Activated CD4-positive, alpha-beta T cell treated with anti-CD3 and anti-CD28 coated beads, Interleukin-2, amount 10 ng/mL, durations not matched to agents 7 days and 5 days (primary cell): ENCODE measurements around the gene GLB1L. TPM values are rescaled to one million over a fixed set of nuclear protein-coding genes. Genes with fewer than 3 reads are reported as not detected.

ENCODE experiments used
- CTCF ChIA-PET: fragments of 350-600 bp; sonication (Branson Sonifier 250); formaldehyde crosslinking; loops from one replicate; lab custom pipeline; 2021; ENCODE audit warnings: antibody characterized with exemption; lab: Charles Lee
- POLR2A ChIA-PET: fragments of 350-600 bp; sonication (Branson Sonifier 250); formaldehyde crosslinking; loops from one replicate; lab custom pipeline; 2021; ENCODE audit warnings: antibody characterized with exemption; lab: Charles Lee
- DNase-seq: peaks from one replicate; pipeline ENCODE4 v3.0.0-alpha.2; 2020
- H3K27ac Mint-ChIP-seq: one replicate; pipeline ENCODE4 v1.8.0; 2021; ENCODE audit warnings: mild to moderate bottlenecking, moderate library complexity, mixed read lengths
- H3K27me3 Mint-ChIP-seq: one replicate; pipeline ENCODE4 v1.8.0; 2021; ENCODE audit warnings: mixed read lengths
- H3K36me3 Mint-ChIP-seq: one replicate; pipeline ENCODE4 v1.8.0; 2021; ENCODE audit warnings: low read depth, mixed read lengths
- H3K4me1 Mint-ChIP-seq: one replicate; pipeline ENCODE4 v1.8.0; 2021; ENCODE audit warnings: mixed read lengths
- H3K4me3 Mint-ChIP-seq: one replicate; pipeline ENCODE4 v1.8.0; 2021; ENCODE audit warnings: mild to moderate bottlenecking, moderate library complexity, mixed read lengths
- H3K9me3 Mint-ChIP-seq: one replicate; pipeline ENCODE4 v1.8.0; 2021; ENCODE audit warnings: mixed read lengths
- total RNA-seq, 2 experiments: library from RNA; stranded (reverse); gene quantifications; one replicate each; pipeline ENCODE4 v1.2.3, GENCODE V29; 2021

GLB1L gene
- total RNA-seq = 1 to 10 TPM; 3.3 to 3.4 TPM

DNA sequence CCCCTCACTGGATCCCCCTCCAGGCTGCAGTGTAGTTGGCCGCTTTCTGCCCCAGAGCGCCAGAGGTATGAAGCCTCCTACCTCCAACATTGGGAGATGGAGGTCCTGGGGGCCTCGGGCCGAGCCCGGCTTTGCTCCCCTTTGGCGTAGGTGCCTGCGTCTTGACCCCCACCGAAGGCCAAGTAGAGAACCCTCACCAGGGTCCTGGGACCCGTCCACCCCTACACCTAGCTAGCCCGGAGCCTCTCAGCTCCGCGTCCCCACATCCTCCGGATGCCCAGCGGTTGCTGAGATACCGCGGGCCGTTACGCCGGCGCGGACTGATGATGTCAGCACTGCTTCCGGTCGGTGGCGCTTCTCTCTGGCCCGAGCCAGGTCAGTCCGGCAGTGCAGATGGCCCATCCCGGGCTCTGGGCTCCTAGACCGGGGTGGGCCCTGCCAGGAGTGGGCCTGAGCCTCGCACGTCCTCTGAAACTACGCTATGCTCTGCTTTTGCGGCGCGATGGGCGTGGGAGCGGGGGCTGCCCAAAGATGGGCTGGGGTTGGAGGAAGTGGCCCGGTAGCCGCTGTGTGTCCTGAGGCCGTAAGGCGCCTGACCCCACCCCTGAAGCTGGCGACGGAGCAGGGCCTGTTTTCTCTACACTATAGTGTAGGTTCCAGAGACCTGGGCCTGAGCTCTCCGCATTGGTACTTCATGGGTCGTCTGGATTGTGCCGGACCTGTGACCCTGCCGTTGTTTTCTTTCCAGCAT, at the start of gene GLB1L, which contains the start of gene STK16:
Gene GLB1L, minus strand, starts transcription at position 297 of the 751 bp plus-strand sequence. CDS start 1,871 bp downstream, outside the sequence.
Gene STK16, plus strand, starts transcription at position 332 of the 751 bp plus-strand sequence. CDS start 521 bp downstream, outside the sequence.
- Mint-ChIP-seq H3K4me1 (peaks cover 65% of the 10 kb centered on the region), H3K27me3 (no peaks in the 10 kb centered on the region), H3K36me3 (peaks cover 40% of the 10 kb centered on the region), H3K4me3 (peak within 1 kb of the TSS; percentile 99), H3K27ac (peak within 1 kb of the TSS; percentile 99), H3K9me3 (no peaks in the 10 kb centered on the region)
- ChIA-PET POLR2A (interaction anchor here (1.0 to 1.4 kb wide), 2 partner anchors 9 to 10 kb away, joined by 4 to 5 read pairs; partner anchors contain the start of gene TUBA4A), CTCF (interaction anchor here (0.9 to 2.9 kb wide), 14 partner anchors 10 to 348 kb away, joined by 3 to 15 read pairs (median 4); partner anchors contain the start of genes ABCB6, ANKZF1, ATG9A and TUBA4A)
- DNase-seq = peak; percentile 89

DNA sequence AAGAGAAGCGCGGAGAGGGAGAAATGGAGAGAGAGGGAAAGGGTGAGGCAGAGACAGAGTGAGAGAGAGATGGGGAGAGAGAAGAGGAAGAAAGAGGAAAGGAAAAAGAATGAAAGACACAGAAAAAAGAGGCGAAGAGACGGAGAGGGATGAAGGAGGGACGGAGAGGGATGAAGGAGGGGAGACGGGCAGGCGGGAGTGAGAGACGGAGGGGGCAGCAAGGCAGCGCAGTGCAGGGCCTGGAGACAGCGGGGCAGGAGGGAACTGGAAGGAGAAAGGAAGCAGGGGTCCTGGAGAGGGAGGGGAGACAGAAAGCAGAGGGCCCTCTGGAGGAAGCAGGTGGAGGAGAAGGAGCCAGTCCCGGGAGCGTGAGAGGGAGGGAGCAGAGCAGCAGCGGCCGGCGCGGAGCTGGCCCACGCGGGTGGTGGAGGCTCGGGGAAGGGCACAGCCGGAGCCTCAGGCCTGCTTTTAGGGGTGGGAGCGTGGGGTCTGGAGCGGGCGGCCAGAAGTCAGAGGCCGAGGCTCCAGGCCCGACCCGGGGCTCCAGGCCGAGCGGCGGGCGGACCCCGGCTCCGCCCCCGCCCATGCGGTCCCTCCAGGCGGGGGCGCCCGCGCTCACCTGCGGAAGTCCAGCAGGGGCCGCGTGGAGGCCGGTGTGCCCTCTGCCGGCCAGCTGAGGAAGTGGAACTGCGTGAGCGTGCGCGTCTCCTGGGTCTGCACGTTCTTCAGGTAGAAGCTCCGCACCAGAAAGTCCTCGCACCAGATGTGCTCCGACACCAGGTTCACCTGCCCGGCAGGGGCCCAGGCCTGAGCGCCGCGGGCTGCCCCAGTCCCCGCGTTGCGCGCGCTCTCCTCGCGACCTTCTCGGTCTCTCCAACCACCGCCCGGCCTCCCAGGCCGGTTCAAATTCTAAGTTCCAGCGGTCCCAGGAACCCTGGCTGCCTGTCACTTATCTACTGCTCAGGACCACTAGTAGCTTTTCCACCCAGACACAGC, 49.4 kb upstream of the GLB1L start:
- Mint-ChIP-seq H3K27ac (peak overlapping the region; percentile 77), H3K36me3 (no peaks in the 10 kb centered on the region), H3K4me3 (peak overlapping the region; percentile 67), H3K4me1 (peaks cover 31% of the 10 kb centered on the region), H3K9me3 (no peaks in the 10 kb centered on the region), H3K27me3 (peaks cover 13% of the 10 kb centered on the region)
- ChIA-PET CTCF (interaction anchor here (0.5 to 10.7 kb wide), 68 partner anchors 9 to 624 kb away, joined by 3 to 194 read pairs (median 5); partner anchors contain the start of genes ABCB6, ANKZF1, ATG9A and CFAP65), POLR2A (interaction anchor here (0.6 to 1.5 kb wide), 2 partner anchors 40 to 118 kb away, joined by 4 read pairs; partner anchors contain the start of genes CNPPD1 and TUBA4A)
- peak; percentile 88 for DNase-seq

DNA sequence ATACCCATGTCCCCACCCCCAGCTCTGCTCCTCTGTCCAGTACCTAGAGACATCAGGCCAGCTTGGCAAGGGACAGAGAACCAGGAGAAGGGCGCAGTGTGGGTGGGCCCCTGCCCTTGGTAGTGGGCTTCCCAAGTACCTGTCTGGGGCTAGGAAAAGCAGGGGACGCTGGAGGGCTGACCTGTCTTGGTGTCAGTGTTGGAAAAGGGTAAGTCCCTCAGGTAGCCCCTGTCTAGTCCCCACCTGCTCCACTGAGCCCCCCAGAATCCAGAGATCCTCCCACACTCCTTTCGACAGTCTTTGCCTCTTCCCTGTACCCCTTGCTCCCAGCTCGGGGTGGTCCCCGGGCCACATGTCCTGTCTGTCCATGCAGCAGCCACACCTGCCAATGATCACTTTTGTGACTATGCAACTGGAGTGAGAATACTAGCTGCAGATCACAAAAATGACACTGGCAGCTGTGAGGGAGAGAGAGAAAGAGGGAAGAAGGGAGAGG, 48.5 kb upstream of the GLB1L start:
- peaks cover 26% of the 10 kb centered on the region for H3K4me1 Mint-ChIP-seq
- DNase-seq = no peak
- H3K9me3 Mint-ChIP-seq = no peaks in the 10 kb centered on the region
- H3K27me3 Mint-ChIP-seq = peaks cover 9% of the 10 kb centered on the region
- H3K36me3 Mint-ChIP-seq = no peaks in the 10 kb centered on the region
- peak overlapping the region; percentile 36 for H3K27ac Mint-ChIP-seq
- H3K4me3 Mint-ChIP-seq = peak overlapping the region; percentile 67
- CTCF ChIA-PET = interaction anchor here (0.8 to 10.7 kb wide), 11 partner anchors 14 to 236 kb away, joined by 3 to 194 read pairs (median 7); partner anchors contain the start of genes DNAJB2, GLB1L, NHEJ1 and STK16
- POLR2A ChIA-PET = no interaction called here

DNA sequence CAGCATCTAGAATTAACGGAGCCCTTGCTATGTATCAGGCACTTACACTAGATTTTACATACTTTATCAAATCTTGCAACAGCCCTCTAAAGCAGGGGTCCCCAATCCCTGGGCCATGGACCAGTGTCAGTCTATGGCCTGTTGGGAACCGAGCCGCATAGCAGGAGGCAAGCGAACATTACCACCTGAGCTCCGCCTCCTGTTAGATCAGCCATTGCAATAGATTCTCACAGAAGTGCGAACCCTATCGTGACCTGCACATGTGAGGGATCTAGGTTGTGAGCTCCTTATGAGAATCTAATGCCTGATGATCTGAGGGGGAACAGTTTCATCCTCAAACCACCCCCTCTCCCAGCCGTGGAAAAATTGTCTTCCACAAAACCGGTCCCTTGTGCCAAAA, 47.4 kb upstream of the GLB1L start:
- POLR2A ChIA-PET = interaction anchor here (0.8 kb wide), 1 partner anchor 40 kb away, joined by 6 read pairs; the partner anchor contains the start of gene TUBA4B
- Mint-ChIP-seq H3K27ac (no peak overlapping the region), H3K27me3 (peaks cover 7% of the 10 kb centered on the region), H3K4me3 (no peak overlapping the region), H3K4me1 (peaks cover 22% of the 10 kb centered on the region), H3K9me3 (no peaks in the 10 kb centered on the region), H3K36me3 (no peaks in the 10 kb centered on the region)
- no peak for DNase-seq
- CTCF ChIA-PET = interaction anchor here (5.9 to 10.7 kb wide), 3 partner anchors 13 to 137 kb away, joined by 85 to 194 read pairs (median 99); partner anchors contain the start of genes DNAJB2, NHEJ1, TUBA4A and TUBA4B

DNA sequence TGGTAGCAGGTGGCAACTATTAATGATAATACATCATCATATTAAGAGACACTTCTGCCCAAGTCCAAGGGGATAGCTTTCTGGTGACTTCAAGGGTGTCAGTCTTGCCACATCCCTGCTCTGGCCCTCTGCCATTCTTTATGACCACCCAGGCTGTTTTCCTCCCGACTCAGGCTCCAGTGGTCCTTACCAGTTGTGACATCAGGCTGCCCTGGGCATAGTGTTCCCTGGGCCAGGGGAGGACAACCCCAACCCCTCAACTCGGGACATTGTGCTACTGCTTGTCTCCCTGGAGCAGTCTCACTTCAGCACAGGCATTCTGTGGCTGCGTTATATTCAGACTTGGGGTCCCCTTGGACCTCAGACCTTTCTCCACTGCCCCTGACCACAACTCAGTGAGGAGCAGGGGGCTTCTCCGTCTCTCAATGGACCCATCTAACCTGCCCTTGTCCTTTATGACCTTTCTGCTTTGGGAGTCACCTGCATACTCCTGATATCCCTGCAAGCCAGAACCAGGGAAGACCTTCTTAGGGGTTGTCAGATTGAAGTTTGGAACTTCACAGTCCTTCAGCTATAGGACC, 46.8 kb upstream of the GLB1L start:
- no peak overlapping the region for H3K27ac Mint-ChIP-seq
- no peak for DNase-seq
- peaks cover 7% of the 10 kb centered on the region for H3K27me3 Mint-ChIP-seq
- H3K4me1 Mint-ChIP-seq = peaks cover 21% of the 10 kb centered on the region
- H3K36me3 Mint-ChIP-seq = no peaks in the 10 kb centered on the region
- ChIA-PET POLR2A (no interaction called here), CTCF (interaction anchor here (6.9 to 10.7 kb wide), 2 partner anchors 12 to 40 kb away, joined by 99 to 194 read pairs; partner anchors contain the start of genes DNAJB2, TUBA4A and TUBA4B)
- H3K9me3 Mint-ChIP-seq = no peaks in the 10 kb centered on the region
- H3K4me3 Mint-ChIP-seq = no peak overlapping the region

DNA sequence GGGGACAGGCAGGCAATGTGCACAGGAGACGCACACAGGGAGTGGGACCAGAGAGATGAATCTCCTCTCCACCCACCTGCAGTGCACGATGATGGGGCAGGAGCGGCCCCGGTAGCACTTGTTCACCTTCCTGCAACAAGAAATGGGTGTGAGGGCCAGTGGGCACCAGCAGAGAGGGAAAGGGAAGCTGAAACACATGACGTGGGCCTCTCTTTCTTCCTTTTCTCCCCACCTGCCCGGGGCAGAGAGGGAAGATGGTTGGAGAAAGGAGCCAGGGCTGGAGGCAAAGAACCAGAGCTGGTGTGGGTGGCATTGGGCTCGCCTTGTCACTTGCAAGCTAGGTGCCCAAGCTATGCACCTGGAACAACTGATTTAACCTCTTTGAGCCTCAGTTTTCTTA, 46.1 kb upstream of the GLB1L start:
- ChIA-PET CTCF (interaction anchor here (0.9 to 10.7 kb wide), 6 partner anchors 8 to 128 kb away, joined by 3 to 194 read pairs (median 5); partner anchors contain the start of genes DNAJB2, GLB1L, STK16 and TUBA4A), POLR2A (no interaction called here)

DNA sequence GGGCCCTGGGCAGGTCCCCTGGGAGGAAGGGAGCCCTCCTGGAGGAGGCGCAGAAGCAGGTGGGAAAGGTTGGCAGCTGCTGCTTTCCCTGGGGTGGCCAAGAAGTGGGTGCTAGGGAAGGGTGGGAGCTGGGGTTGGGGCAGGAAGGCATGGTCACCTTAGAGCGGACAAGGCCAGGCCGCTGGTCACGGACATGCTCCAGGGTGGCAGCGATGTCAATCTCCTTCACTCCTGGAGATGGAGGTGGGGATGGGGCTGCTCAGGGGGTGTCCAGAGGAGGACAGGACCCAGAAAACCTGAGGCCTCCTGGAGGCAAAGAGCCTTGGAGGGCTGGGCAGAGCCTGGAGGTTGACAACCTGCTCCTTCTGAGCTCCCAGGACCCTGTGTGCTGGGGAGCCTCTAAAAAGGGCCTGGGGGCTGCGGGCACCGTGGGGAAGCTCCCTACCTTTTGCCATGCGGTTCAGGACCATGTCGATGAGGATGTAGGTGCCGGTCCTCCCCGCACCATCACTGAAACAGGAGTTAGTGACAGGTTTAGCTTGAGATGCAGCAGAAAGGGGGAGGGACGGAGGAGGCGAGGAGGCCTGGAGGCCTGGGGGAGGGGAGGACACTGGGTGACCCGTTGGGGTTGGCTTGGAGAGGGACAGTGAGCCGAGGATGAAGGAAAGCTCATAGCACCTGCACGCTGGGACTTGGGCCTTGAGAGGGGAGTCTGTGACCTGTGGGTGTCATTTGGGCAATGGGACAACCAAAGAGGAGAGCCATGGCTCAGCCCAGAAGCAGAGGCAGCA, 45.3 kb upstream of the GLB1L start:
- H3K4me3 Mint-ChIP-seq = no peak overlapping the region
- H3K36me3 Mint-ChIP-seq = no peaks in the 10 kb centered on the region
- H3K27me3 Mint-ChIP-seq = peaks cover 5% of the 10 kb centered on the region
- peaks cover 16% of the 10 kb centered on the region for H3K4me1 Mint-ChIP-seq
- DNase-seq = no peak
- ChIA-PET POLR2A (no interaction called here), CTCF (interaction anchor here (0.9 to 10.7 kb wide), 6 partner anchors 9 to 127 kb away, joined by 3 to 194 read pairs (median 5); partner anchors contain the start of genes DNAJB2, GLB1L, STK16 and TUBA4A)
- H3K9me3 Mint-ChIP-seq = no peaks in the 10 kb centered on the region
- H3K27ac Mint-ChIP-seq = no peak overlapping the region

More for the DNA sequence above, 46.1 kb upstream of the GLB1L start:
- Mint-ChIP-seq H3K4me1 (peaks cover 19% of the 10 kb centered on the region), H3K36me3 (no peaks in the 10 kb centered on the region), H3K27me3 (peaks cover 7% of the 10 kb centered on the region), H3K4me3 (no peak overlapping the region), H3K9me3 (no peaks in the 10 kb centered on the region), H3K27ac (no peak overlapping the region)
- no peak for DNase-seq

DNA sequence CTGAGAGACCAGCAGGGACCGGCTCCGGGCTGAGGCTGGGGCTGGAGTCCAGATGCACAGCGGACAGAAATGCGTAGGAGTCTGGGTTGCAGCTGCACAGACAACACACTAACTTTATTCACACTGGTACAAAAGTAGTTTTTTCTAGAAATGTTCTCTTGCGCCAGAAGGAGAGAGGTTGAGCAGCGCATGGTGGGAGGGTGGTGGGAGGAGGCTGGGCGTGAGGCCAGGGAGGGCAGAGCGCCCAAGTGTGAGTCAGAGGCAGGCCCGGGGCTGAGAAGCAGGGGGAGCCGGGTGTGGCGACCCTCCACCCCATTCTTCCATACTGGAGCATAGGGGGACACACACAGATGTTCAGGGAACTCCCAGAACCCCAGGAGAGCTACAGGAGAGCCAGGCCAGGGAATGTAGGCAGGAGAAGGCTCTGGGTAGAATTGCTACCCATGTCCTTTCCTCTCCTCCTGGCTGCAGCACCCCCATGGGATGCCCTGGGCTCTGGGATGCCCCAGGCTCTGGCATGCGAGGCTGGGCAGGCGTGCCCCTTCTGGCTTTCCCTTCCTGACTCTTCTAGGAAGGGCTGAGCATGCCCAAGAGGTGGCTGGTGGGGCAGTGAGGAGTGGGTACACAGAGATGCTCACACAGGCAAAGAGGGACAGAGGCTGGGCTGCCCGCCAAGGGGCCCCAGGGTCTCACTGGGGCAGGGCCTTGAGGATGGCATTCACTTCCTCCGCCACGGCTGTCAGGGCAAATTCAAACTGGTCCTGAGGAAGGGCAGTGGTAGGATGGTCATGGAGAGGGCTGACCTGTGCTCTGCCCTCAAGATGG, 44.5 kb upstream of the GLB1L start:
- ChIA-PET CTCF (interaction anchor here (1.4 to 10.7 kb wide), 4 partner anchors 10 to 126 kb away, joined by 3 to 194 read pairs (median 52); partner anchors contain the start of genes DNAJB2, GLB1L, STK16 and TUBA4A), POLR2A (no interaction called here)
- no peak overlapping the region for H3K4me3 Mint-ChIP-seq
- peaks cover 3% of the 10 kb centered on the region for H3K27me3 Mint-ChIP-seq
- no peaks in the 10 kb centered on the region for H3K9me3 Mint-ChIP-seq
- DNase-seq = no peak
- H3K4me1 Mint-ChIP-seq = peaks cover 8% of the 10 kb centered on the region
- H3K36me3 Mint-ChIP-seq = no peaks in the 10 kb centered on the region
- H3K27ac Mint-ChIP-seq = no peak overlapping the region

DNA sequence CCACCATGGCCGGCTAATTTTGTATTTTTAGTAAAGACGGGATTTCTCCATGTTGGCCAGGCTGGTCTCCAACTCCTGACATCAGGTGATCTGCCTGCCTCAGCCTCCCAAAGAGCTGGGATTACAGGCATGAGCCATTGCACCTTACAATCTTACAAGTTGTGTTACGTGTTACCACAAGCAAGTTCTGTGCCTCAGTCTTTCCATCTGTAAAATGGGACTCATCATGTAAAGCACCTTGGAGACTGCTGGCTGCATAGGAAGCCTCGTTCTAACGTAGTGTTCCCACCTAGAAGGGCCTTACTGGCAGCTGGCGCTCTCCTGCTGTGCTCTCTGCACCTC, 43.9 kb upstream of the GLB1L start:
- POLR2A ChIA-PET = no interaction called here
- no peak for DNase-seq
- Mint-ChIP-seq H3K4me1 (peaks cover 5% of the 10 kb centered on the region), H3K27ac (no peak overlapping the region), H3K27me3 (peaks cover under 1% of the 10 kb centered on the region), H3K9me3 (no peaks in the 10 kb centered on the region), H3K4me3 (no peak overlapping the region), H3K36me3 (no peaks in the 10 kb centered on the region)
- CTCF ChIA-PET = no interaction called here

DNA sequence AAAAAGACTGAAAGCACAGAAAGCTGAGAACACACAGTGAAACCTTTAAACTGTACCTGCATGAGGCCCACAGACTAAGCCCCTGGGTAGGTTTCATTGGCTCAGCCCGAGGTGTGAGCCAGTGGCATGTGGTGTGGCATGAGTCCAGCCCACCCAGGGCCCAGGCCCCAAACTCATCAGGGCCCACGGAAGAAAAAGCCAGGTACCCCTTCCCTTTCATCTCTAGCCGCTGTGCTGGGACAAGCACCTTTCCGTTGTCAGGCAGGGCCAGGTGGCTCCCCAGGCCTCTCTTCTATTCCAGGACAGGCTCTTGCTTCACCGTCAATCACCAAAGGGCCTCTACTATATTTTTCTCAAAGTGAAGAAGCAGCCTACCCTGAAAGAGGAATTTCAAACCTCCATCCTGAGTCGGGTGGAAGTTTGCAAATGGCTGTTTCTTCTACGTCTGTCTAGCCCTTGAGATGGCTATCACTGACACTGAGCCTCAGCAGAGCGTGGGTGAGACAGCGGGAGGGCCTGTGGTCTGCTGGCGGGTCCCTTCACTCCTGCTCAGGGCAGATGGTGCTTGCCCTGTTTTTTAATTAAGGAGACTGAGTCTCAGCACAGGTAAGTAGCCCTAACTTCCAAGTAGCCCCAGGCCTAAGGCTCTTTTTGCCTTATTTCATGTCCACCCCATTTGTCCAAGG, 42.5 kb upstream of the GLB1L start:
- H3K9me3 Mint-ChIP-seq = no peaks in the 10 kb centered on the region
- no peak overlapping the region for H3K4me3 Mint-ChIP-seq
- peaks cover 2% of the 10 kb centered on the region for H3K4me1 Mint-ChIP-seq
- ChIA-PET CTCF (interaction anchor here (1.2 to 15.6 kb wide), 2 partner anchors 8 to 11 kb away, joined by 6 to 194 read pairs; no protein-coding TSS in a partner anchor), POLR2A (no interaction called here)
- DNase-seq = no peak
- H3K27ac Mint-ChIP-seq = no peak overlapping the region
- no peaks in the 10 kb centered on the region for H3K27me3 Mint-ChIP-seq
- peaks cover 7% of the 10 kb centered on the region for H3K36me3 Mint-ChIP-seq
